Measurements from ENCODE around the gene MLPH.

- TF ChIP-seq POLR2AphosphoS5 (IDR thresholded peaks at IDR 0.05; ENCODE audit: low read depth, low read length) (no peak), POLR2A (IDR thresholded peaks at IDR 0.05; ENCODE audit: low read depth, low read length) (no peak)
These were observed 95.0 kb downstream of the MLPH start for GRCh38 chr2:237581751-237582746.
